ENCODE measurements around the gene ULBP3.
"Not testable (repeated sequence)": the region's sequence is repeated elsewhere in the genome, so short reads cannot be mapped to it uniquely, and the experiment has no call there.

The ULBP3 gene

DNA sequence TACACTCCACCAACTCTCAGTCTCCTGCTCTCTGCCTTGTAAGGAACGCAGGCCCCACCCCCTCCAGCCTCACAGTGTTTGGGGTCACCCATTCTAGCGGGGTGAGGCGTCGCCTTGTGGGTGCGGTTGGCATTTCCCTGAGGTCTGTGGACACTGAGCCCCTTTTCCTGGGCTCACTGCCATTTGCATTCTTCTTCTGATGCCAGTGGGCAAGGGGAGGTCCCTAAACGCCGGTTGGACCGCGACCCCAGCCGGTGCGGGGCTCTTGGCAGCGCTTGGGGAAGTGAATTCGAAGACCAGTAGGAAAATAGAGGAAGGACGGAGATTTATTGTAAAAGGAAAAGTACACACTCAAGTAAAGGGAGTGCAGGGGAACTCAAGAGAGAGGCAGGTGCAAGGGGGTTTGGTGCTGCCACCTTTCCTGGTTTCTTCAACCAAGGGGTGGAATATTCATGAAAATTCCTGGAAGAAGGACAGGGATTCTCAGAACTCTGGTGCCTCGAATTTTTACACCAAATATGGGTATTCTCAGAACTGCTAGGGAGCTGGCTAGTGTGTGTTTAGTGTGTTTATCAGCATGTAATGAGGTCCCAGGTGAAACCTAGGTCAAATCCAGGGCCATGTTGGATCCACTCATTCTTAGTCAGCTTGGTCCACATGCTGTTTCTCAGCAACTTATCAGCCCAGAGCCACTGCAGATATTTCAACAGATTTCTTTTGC, 53.5 kb downstream of the ULBP3 start:
- not testable (repeated sequence) for DNase-seq (ENCODE audit: low spot score)

DNA sequence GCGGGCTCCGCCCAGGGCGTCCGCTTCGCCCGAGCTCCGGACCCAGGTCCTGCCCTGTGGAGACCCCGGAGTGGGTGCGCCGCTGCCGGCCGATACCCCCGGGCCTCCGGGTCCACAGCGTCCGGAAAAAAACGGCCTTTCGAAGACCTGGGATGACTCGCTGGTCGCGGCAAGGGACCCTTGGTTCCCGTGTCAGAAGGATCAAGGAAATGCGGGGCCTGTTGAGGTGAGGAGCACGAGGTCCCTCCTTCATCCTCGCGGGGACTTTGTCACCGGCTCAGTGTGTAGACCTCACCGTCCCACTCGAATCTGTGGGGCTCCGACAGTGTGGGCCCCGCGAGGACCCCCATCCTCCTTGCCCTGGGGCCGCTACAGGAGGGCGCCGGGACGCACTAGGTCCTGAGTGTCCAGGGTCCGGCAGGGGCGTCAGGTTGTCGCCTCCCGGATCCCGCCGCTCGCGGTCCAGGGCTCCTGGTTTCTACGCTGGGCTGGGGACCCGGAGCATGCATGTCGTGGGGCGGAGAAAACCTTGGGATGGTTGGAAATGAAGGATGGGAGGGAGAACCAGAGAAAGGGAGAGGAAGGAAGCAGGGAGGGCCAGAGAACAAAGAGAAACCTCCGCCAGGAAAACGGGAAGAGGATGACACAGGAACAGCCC, 54.2 kb downstream of the ULBP3 start:
- DNase-seq (ENCODE audit: low spot score): not testable (repeated sequence)

DNA sequence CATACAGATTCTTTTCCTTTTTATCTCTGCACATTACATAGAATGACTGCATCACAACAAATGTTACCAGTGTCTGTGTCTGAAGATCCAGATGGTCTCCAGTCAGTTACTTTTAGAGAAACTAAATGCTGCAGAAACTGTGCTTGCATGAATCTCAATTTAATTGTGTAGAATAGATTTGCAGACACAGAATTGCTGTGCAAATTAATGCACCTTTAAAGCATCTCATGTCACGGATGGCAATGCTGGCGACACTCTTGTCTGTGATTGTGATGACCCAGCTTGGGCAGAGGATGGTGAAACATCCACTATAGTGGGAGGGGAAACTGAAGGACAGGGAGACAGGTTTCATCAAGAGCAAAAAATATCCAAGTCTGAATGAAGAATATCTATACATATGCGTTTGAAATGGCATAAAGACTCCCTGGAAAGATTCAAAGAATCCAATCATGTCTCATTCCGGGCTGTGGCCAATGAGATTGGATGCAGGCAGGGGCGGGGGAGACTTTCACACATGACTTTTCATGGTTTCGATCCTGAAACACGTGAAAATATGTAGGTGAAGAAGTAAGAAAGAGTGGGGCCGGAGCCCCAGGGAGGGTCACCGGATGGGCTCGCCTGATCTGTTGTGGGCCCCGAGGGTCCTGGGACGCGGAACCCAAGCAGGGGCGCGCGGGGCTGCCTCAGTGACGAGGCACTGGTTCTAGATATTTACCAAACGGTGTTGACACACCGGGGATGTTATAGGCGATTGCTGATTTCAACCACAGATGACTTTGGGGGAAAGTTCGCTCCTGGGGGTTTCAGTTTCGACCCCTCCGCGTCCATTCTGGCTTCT, 54.9 kb downstream of the ULBP3 start:
- not testable (repeated sequence) for DNase-seq (ENCODE audit: low spot score)

DNA sequence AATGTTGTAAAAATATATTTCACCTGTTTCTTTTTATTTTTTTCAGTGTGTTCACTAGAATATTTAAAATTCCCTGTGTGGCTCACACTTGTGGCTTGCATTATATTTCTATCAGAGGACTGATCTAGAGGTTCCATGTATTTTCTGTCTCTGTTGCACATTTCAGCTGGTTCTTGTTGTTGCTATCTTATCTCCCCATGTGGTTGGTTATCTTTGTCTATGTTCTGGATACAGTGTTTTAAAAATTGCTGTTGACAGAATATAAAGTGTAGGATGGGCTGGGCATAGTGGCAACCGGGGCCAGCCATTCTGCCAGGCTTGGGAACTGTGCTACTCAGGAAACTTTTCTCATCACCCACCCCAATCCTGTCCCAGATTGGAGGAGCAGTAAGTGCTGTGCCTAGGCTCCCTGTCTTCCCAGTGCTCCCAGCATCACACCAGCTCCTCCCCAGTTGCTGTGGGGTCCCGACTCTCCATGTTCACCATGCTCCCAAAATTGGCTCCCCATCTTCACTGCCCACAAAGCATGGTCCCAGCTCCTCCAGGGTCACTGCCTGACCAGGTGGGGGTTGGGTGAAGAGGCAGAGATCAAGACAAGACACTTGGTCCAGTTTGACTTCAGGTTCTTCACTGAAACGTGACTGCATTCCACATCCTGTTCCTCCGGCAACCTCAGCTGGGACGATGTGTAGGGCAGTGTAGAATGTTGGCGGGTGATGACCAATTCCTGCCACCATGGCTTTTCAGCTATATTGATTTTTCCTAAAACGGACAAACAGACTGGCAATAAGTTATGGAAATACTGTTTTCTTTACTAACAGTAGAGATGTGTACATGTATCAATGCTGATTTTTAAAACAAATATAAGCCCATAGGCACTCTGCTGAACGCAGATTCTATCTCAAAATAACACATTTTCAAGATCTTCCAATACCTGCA, 55.8 kb downstream of the ULBP3 start:
- not testable (repeated sequence) for DNase-seq (ENCODE audit: low spot score)
